WTC11 (cell line): ENCODE data around the gene SHROOM2. TPM values are rescaled to one million over a fixed set of nuclear protein-coding genes. Genes with fewer than 3 reads are reported as not detected.

Source experiments
- ATAC-seq: fragments of 200-7000 bp; cut with Tn5 transposase; 2 replicates; pipeline ENCODE4 v1.10.0; 2021; ENCODE audit warnings: mild to moderate bottlenecking, moderate library complexity
- CTCF ChIA-PET: fragments of 300-600 bp; sonication (Branson Sonifier 250); formaldehyde crosslinking; loops from one replicate; lab custom pipeline; 2021; ENCODE audit warnings: antibody characterized with exemption; lab: Charles Lee
- POLR2A ChIA-PET: fragments of 350-600 bp; sonication (Branson Sonifier 250); formaldehyde crosslinking; loops from one replicate; lab custom pipeline; 2021; ENCODE audit warnings: antibody characterized with exemption; lab: Charles Lee
- DNase-seq: peaks from one replicate; pipeline ENCODE4 v3.0.0; 2021; ENCODE audit warnings: low spot score
- H3K27ac Mint-ChIP-seq: 2 replicates; pipeline ENCODE4 v1.8.0; 2021; ENCODE audit warnings: mixed read lengths
- H3K27me3 Mint-ChIP-seq: 2 replicates; pipeline ENCODE4 v1.8.0; 2021; ENCODE audit warnings: low read depth, mild to moderate bottlenecking, moderate library complexity, mixed read lengths
- H3K36me3 Mint-ChIP-seq: 2 replicates; pipeline ENCODE4 v1.8.0; 2021; ENCODE audit warnings: mixed read lengths
- H3K4me1 Mint-ChIP-seq: 2 replicates; pipeline ENCODE4 v1.8.0; 2022; ENCODE audit warnings: mixed read lengths
- H3K4me3 Mint-ChIP-seq: 2 replicates; pipeline ENCODE4 v1.8.0; 2021; ENCODE audit warnings: mild to moderate bottlenecking, moderate library complexity, mixed read lengths
- H3K9me3 Mint-ChIP-seq: 2 replicates; pipeline ENCODE4 v1.8.0; 2021; ENCODE audit warnings: mixed read lengths
- ARID4B ChIP-seq: sonication (generic); formaldehyde crosslinking; IDR thresholded peaks from 2 replicates; pipeline ENCODE4 v1.8.0; 2023; ENCODE audit warnings: missing genetic modification reagents, mild to moderate bottlenecking, borderline replicate concordance
- ATF3 ChIP-seq: sonication (generic); formaldehyde crosslinking; conservative IDR thresholded peaks from 2 replicates; pipeline ENCODE4 v1.8.1; 2022; ENCODE audit warnings: mild to moderate bottlenecking, missing genetic modification reagents
- CDX4 ChIP-seq: fragments of 250-450 bp; sonication (Bioruptor Pico); IDR thresholded peaks from 2 replicates; pipeline ENCODE4 v1.9.0; 2021; ENCODE audit warnings: moderate library complexity, mild to moderate bottlenecking, inconsistent platforms, borderline replicate concordance
- CREB1 ChIP-seq: sonication (generic); formaldehyde crosslinking; IDR thresholded peaks from 2 replicates; pipeline ENCODE4 v1.8.0; 2023; ENCODE audit warnings: mild to moderate bottlenecking, missing genetic modification reagents
- E2F5 ChIP-seq: sonication (generic); formaldehyde crosslinking; IDR thresholded peaks from 2 replicates; pipeline ENCODE4 v1.8.1; 2022; ENCODE audit warnings: mild to moderate bottlenecking, moderate library complexity, missing genetic modification reagents
- ETV6 ChIP-seq: sonication (generic); formaldehyde crosslinking; IDR thresholded peaks from 2 replicates; pipeline ENCODE4 v1.8.1; 2022; ENCODE audit warnings: mild to moderate bottlenecking, missing genetic modification reagents
- GRHL2 ChIP-seq: fragments of 250-450 bp; sonication (Bioruptor Pico); IDR thresholded peaks from 2 replicates; pipeline ENCODE4 v1.8.0; 2022; ENCODE audit warnings: mild to moderate bottlenecking, moderate library complexity; ENCODE audit not compliant: insufficient replicate concordance, severe bottlenecking
- NR2C2 ChIP-seq: sonication (generic); formaldehyde crosslinking; IDR thresholded peaks from 2 replicates; pipeline ENCODE4 v1.8.0; 2022; ENCODE audit warnings: mild to moderate bottlenecking, missing genetic modification reagents
- PREB ChIP-seq: sonication (generic); formaldehyde crosslinking; IDR thresholded peaks from 2 replicates; pipeline ENCODE4 v1.8.1; 2022; ENCODE audit warnings: mild to moderate bottlenecking, missing genetic modification reagents, moderate library complexity, borderline replicate concordance
- RORB ChIP-seq: fragments of 250-450 bp; sonication (Bioruptor Pico); IDR thresholded peaks from 2 replicates; pipeline ENCODE4 v1.9.0; 2021; ENCODE audit warnings: mild to moderate bottlenecking
- SOX15 ChIP-seq: fragments of 250-450 bp; sonication (Bioruptor Pico); IDR thresholded peaks from 2 replicates; pipeline ENCODE4 v1.9.0; 2021; ENCODE audit warnings: mild to moderate bottlenecking
- USF1 ChIP-seq: sonication (generic); formaldehyde crosslinking; IDR thresholded peaks from 2 replicates; pipeline ENCODE4 v1.8.0; 2022; ENCODE audit warnings: mild to moderate bottlenecking, missing genetic modification reagents
- ZNF232 ChIP-seq: sonication (generic); formaldehyde crosslinking; IDR thresholded peaks from 2 replicates; pipeline ENCODE4 v1.8.0; 2022; ENCODE audit warnings: mild to moderate bottlenecking, missing genetic modification reagents
- ZNF281 ChIP-seq: sonication (generic); formaldehyde crosslinking; IDR thresholded peaks from 2 replicates; pipeline ENCODE4 v1.8.0; 2023; ENCODE audit warnings: mild to moderate bottlenecking, missing genetic modification reagents
- ZNF532 ChIP-seq: fragments of 250-450 bp; sonication (Bioruptor Pico); IDR thresholded peaks from 2 replicates; pipeline ENCODE4 v1.9.0; 2021; ENCODE audit warnings: mild to moderate bottlenecking, borderline replicate concordance
- ZSCAN18 ChIP-seq: fragments of 250-450 bp; sonication (Bioruptor Pico); IDR thresholded peaks from 2 replicates; pipeline ENCODE4 v2.1.2; 2022; ENCODE audit warnings: mild to moderate bottlenecking, moderate library complexity
- total RNA-seq: library from RNA; stranded (reverse); gene quantifications from 3 replicates; pipeline ENCODE4 v1.2.3, GENCODE V29; 2021

Gene SHROOM2
- total RNA-seq, 1 experiment from 2014 or later, result 14.8 TPM

GRCh38 chrX:9907645-9908387 lies 121.6 kb downstream of the SHROOM2 start (continued):
- TF ChIP-seq CREB1, result no peak
- TF ChIP-seq SOX15 (CRISPR knock-in tag), result no peak
- no peak for TF ChIP-seq ZSCAN18 (CRISPR knock-in tag)
- TF ChIP-seq E2F5 (CRISPR knock-in tag), result no peak
- TF ChIP-seq GRHL2 (CRISPR knock-in tag), result no peak
- TF ChIP-seq USF1 (CRISPR knock-in tag), result no peak
- TF ChIP-seq NR2C2 (CRISPR knock-in tag), result no peak
- TF ChIP-seq ZNF232 (CRISPR knock-in tag), result no peak
- TF ChIP-seq RORB (CRISPR knock-in tag), result no peak

- TF ChIP-seq PREB (CRISPR knock-in tag) (no peak), ZNF281 (CRISPR knock-in tag) (no peak), CDX4 (no peak), ZNF532 (CRISPR knock-in tag) (no peak), ATF3 (CRISPR knock-in tag) (no peak), ARID4B (CRISPR knock-in tag) (no peak), GRHL2 (CRISPR knock-in tag) (no peak), ETV6 (CRISPR knock-in tag) (no peak)
- TF ChIP-seq, all 79 proteins: peak for 0
- DNase-seq (no peak), ATAC-seq (no peak)
- peaks cover 33% of the 10 kb centered on the region for H3K4me1 Mint-ChIP-seq
- H3K27ac Mint-ChIP-seq, result no peak overlapping the region
- ChIA-PET CTCF (no interaction called here), POLR2A (interaction anchor here (0.5 kb wide), 1 partner anchor 15 kb away, joined by 3 read pairs; no protein-coding TSS in a partner anchor)
- no peak overlapping the region for H3K4me3 Mint-ChIP-seq
- H3K36me3 Mint-ChIP-seq, result no peaks in the 10 kb centered on the region
- no peaks in the 10 kb centered on the region for H3K9me3 Mint-ChIP-seq
- no peaks in the 10 kb centered on the region for H3K27me3 Mint-ChIP-seq
Observed at GRCh38 chrX:9909254-9909653, 123.0 kb downstream of the SHROOM2 start.
